Testis (tissue), 2 donors: ENCODE measurements around the gene ABL1.

Experiments used
- CTCF ChIP-seq, 3 experiments: fragments of 450-650 bp in 2 of 3; fragments of 200-600 bp in 1 of 3; sonication (generic) in 1 of 3; IDR thresholded peaks; one replicate each; pipeline ENCODE4 v1.5.1; 2016 to 2019; ENCODE audit warnings: antibody characterized with exemption in 3 of 3, mild to moderate bottlenecking in 2 of 3, moderate library complexity in 1 of 3
- POLR2A ChIP-seq: fragments of 450-650 bp; IDR thresholded peaks from one replicate; pipeline ENCODE4 v1.6.1; 2017; ENCODE audit warnings: antibody characterized with exemption, mild to moderate bottlenecking, moderate library complexity

- TF ChIP-seq CTCF (IDR thresholded peaks at IDR 0.05) (no peak), POLR2A (no peak)
Observed at GRCh38 chr9:130835441-130836298, 616 bp downstream of the ABL1 start.
